IMR-90 (cell line): ENCODE data around the gene CASZ1. TPM values are rescaled to one million over a fixed set of nuclear protein-coding genes. Genes with fewer than 3 reads are reported as not detected.

Experiments
- ATAC-seq: fragments of 200-7000 bp; cut with Tn5 transposase; 2 replicates; pipeline ENCODE4 v1.9.1; 2020; ENCODE audit warnings: low read depth, mild to moderate bottlenecking, moderate library complexity
- BruUV-seq: library from RNA; stranded (reverse); fragments of 400-500 nt; replicated peaks from 2 replicates; lab custom pipeline; 2021; lab: Mats Ljungman, UMichigan
- CTCF ChIA-PET: fragments of 300-600 bp; formaldehyde crosslinking; extraction: SDS; loops from one replicate; lab custom pipeline; 2021; ENCODE audit warnings: antibody characterized with exemption; lab: Yijun Ruan, JAX
- POLR2A ChIA-PET: fragments of 300-600 bp; sonication (Branson Sonifier 250); formaldehyde crosslinking; loops from one replicate; lab custom pipeline; 2022; ENCODE audit warnings: antibody characterized with exemption; ENCODE audit not compliant: unreplicated experiment; lab: Charles Lee
- DNase-seq: peaks from one replicate; pipeline ENCODE4 v3.0.0; 2013
- H2AFZ ChIP-seq: replicated peaks from 2 replicates; pipeline ENCODE3; 2013; ENCODE audit warnings: low read length, mild to moderate bottlenecking; ENCODE audit not compliant: poor library complexity
- H2AK5ac ChIP-seq: 2 replicates; pipeline ENCODE4 v1.6.1; 2013; ENCODE audit warnings: low read depth, low read length, inconsistent platforms
- H2AK9ac ChIP-seq: replicated peaks from 2 replicates; pipeline ENCODE3; 2013; ENCODE audit warnings: mild to moderate bottlenecking, low read depth, low read length, moderate library complexity; ENCODE audit not compliant: poor library complexity
- H2BK120ac ChIP-seq: 2 replicates; pipeline ENCODE4 v1.6.1; 2013; ENCODE audit warnings: low read depth, low read length, inconsistent platforms
- H2BK15ac ChIP-seq: 3 replicates; pipeline ENCODE4 v1.6.1; 2013; ENCODE audit warnings: low read depth, low read length, inconsistent platforms
- H2BK20ac ChIP-seq: 2 replicates; pipeline ENCODE4 v1.6.1; 2013; ENCODE audit warnings: low read depth, mild to moderate bottlenecking, inconsistent platforms, low read length, moderate library complexity
- H2BK5ac ChIP-seq: 2 replicates; pipeline ENCODE4 v1.6.1; 2013; ENCODE audit warnings: mild to moderate bottlenecking, low read depth, low read length, inconsistent platforms; ENCODE audit not compliant: poor library complexity, severe bottlenecking
- H3K14ac ChIP-seq: replicated peaks from 2 replicates; pipeline ENCODE4 v1.6.1; 2013; ENCODE audit warnings: low read depth, low read length, inconsistent platforms
- H3K18ac ChIP-seq: 2 replicates; pipeline ENCODE4 v1.6.1; 2013; ENCODE audit warnings: low read depth, low read length, control low read depth
- H3K23ac ChIP-seq: 2 replicates; pipeline ENCODE4 v1.6.1; 2013; ENCODE audit warnings: low read depth, low read length, inconsistent platforms
- H3K27ac ChIP-seq: 2 replicates; pipeline ENCODE4 v1.5.1; 2013; ENCODE audit warnings: mild to moderate bottlenecking, control low read depth, low read length; ENCODE audit not compliant: insufficient read depth
- H3K27me3 ChIP-seq: 2 replicates; pipeline ENCODE4 v1.6.1; 2013; ENCODE audit warnings: low read length; ENCODE audit not compliant: control insufficient read depth, insufficient read depth
- H3K36me3 ChIP-seq: 2 replicates; pipeline ENCODE4 v1.6.1; 2013; ENCODE audit warnings: low read length, mixed read lengths; ENCODE audit not compliant: control insufficient read depth, insufficient read depth
- H3K4ac ChIP-seq: 2 replicates; pipeline ENCODE4 v1.6.1; 2013; ENCODE audit warnings: low read depth, low read length, inconsistent platforms
- H3K4me1 ChIP-seq: 2 replicates; pipeline ENCODE4 v1.6.1; 2013; ENCODE audit warnings: low read length, mixed read lengths; ENCODE audit not compliant: control insufficient read depth, insufficient read depth
- H3K4me2 ChIP-seq: 2 replicates; pipeline ENCODE4 v1.6.1; 2013; ENCODE audit warnings: low read depth, mild to moderate bottlenecking, control low read depth, low read length, moderate library complexity
- H3K4me3 ChIP-seq: 2 replicates; pipeline ENCODE4 v1.5.1; 2013; ENCODE audit warnings: low read depth, mild to moderate bottlenecking, control low read depth, low read length, moderate library complexity; ENCODE audit not compliant: insufficient read depth
- H3K56ac ChIP-seq: 2 replicates; pipeline ENCODE4 v1.6.1; 2013; ENCODE audit warnings: low read length, inconsistent platforms; ENCODE audit not compliant: insufficient read depth; ENCODE audit errors: extremely low read depth
- H3K79me1 ChIP-seq, 2 experiments: 2 replicates each; pipeline ENCODE4 v1.6.1; 2013; ENCODE audit warnings: low read length in 2 of 2, inconsistent platforms in 1 of 2, low read depth in 1 of 2
- H3K9ac ChIP-seq: 2 replicates; pipeline ENCODE4 v1.6.1; 2013; ENCODE audit warnings: low read depth, low read length, control low read depth
- H3K9me1 ChIP-seq: 2 replicates; pipeline ENCODE4 v1.6.1; 2013; ENCODE audit warnings: low read length, inconsistent platforms; ENCODE audit not compliant: insufficient read depth
- H3K9me3 ChIP-seq: 2 replicates; pipeline ENCODE4 v1.6.1; 2013; ENCODE audit warnings: low read length; ENCODE audit not compliant: control insufficient read depth, insufficient read depth
- H4K20me1 ChIP-seq: 2 replicates; pipeline ENCODE4 v1.6.1; 2013; ENCODE audit warnings: low read length, inconsistent platforms; ENCODE audit not compliant: insufficient read depth
- H4K5ac ChIP-seq: 2 replicates; pipeline ENCODE4 v1.6.1; 2013; ENCODE audit warnings: mild to moderate bottlenecking, low read depth, low read length, control low read depth
- H4K8ac ChIP-seq, 2 experiments: 2 replicates each; pipeline ENCODE4 v1.6.1; 2013; ENCODE audit warnings: low read depth in 2 of 2, low read length in 2 of 2, control low read depth in 1 of 2, inconsistent platforms in 1 of 2
- H4K91ac ChIP-seq: 2 replicates; pipeline ENCODE4 v1.6.1; 2013; ENCODE audit warnings: low read depth, low read length, inconsistent platforms; ENCODE audit not compliant: insufficient read depth
- BHLHE40 ChIP-seq: fragments of 150-350 bp; IDR thresholded peaks from 2 replicates; pipeline ENCODE4 v1.6.1; 2016; ENCODE audit warnings: mild to moderate bottlenecking, low read depth, low read length
- CEBPB ChIP-seq: IDR thresholded peaks from 2 replicates; pipeline ENCODE4 v1.6.1; 2012; ENCODE audit warnings: low read depth, low read length, improper control_type of control experiment
- FOS ChIP-seq: fragments of 150-350 bp; IDR thresholded peaks from 2 replicates; pipeline ENCODE4 v1.6.1; 2016; ENCODE audit warnings: low read depth, low read length
- MAFK ChIP-seq: IDR thresholded peaks from 2 replicates; pipeline ENCODE4 v1.6.1; 2012; ENCODE audit warnings: low read depth, low read length, improper control_type of control experiment
- MAZ ChIP-seq: IDR thresholded peaks from 2 replicates; pipeline ENCODE4 v1.6.1; 2012; ENCODE audit warnings: low read depth, mild to moderate bottlenecking, low read length, improper control_type of control experiment, moderate library complexity, borderline replicate concordance
- MXI1 ChIP-seq: IDR thresholded peaks from 2 replicates; pipeline ENCODE4 v1.6.1; 2012; ENCODE audit warnings: low read depth, mild to moderate bottlenecking, low read length, moderate library complexity, borderline replicate concordance
- NFE2L2 ChIP-seq: fragments of 150-350 bp; IDR thresholded peaks from 2 replicates; pipeline ENCODE4 v1.6.1; 2016; ENCODE audit warnings: low read depth, mild to moderate bottlenecking, low read length
- POLR2A ChIP-seq: IDR thresholded peaks from 2 replicates; pipeline ENCODE4 v1.6.1; 2012; ENCODE audit warnings: mild to moderate bottlenecking, low read depth, low read length
- RAD21 ChIP-seq: IDR thresholded peaks from 2 replicates; pipeline ENCODE4 v1.6.1; 2012; ENCODE audit warnings: low read length, improper control_type of control experiment
- RCOR1 ChIP-seq: IDR thresholded peaks from 2 replicates; pipeline ENCODE4 v1.6.1; 2012; ENCODE audit warnings: mild to moderate bottlenecking, low read length, improper control_type of control experiment; ENCODE audit not compliant: insufficient replicate concordance
- SMC3 ChIP-seq: fragments of 150-350 bp; IDR thresholded peaks from 2 replicates; pipeline ENCODE4 v1.6.1; 2016; ENCODE audit warnings: low read depth, mild to moderate bottlenecking, antibody characterized with exemption, low read length, moderate library complexity
- USF2 ChIP-seq: fragments of 150-350 bp; IDR thresholded peaks from 2 replicates; pipeline ENCODE4 v1.6.1; 2017; ENCODE audit warnings: mild to moderate bottlenecking, antibody characterized with exemption, low read length, low read depth
- WGBS, 2 experiments: methylation state at CpG; one replicate each; pipeline versions ENCODE4 v1.1.5 to v1.1.7; 2013; ENCODE audit warnings: missing lambda C conversion rate in 2 of 2; ENCODE audit not compliant: insufficient read length in 1 of 2; ENCODE audit errors: extremely low coverage in 2 of 2; 5-methylcytosine and 5-hydroxymethylcytosine counted together
- dilution Hi-C: fragments of 300-500 bp; cut with HindIII; formaldehyde crosslinking; loops from one replicate; pipeline ENCODE4 v1.14.3; 2018; ENCODE audit warnings: low sequenced_read_pairs; ENCODE audit not compliant: unreplicated experiment
- in situ Hi-C: fragments of 300-500 bp; cut with MboI; formaldehyde crosslinking; loops from 3 replicates; pipeline ENCODE4 v1.14.3; 2019; ENCODE audit warnings: low sequenced_read_pairs, inconsistent platforms, mixed read lengths
- intact Hi-C: fragments of 100-400 bp; cut with micrococcal nuclease; formaldehyde crosslinking; loops from 2 replicates; pipeline ENCODE4 v1.10.0; 2022
- polyA plus RNA-seq, 3 experiments: library from polyadenylated mRNA; depleted of rRNA; stranded (reverse); fragments of >200 nt; gene quantifications; 2 replicates each; pipeline ENCODE4 v1.2.3, GENCODE V29; 2012; ENCODE audit warnings: low replicate concordance in 1 of 3
- total RNA-seq: library from RNA; depleted of rRNA; stranded (reverse); fragments of >200 nt; gene quantifications from 2 replicates; pipeline ENCODE4 v1.2.3, GENCODE V29; 2012
- TF ChIP-seq, protein P1 (sequence below): conservative IDR thresholded peaks from 2 replicates; pipeline ENCODE4 v1.5.1; 2012; ENCODE audit warnings: mild to moderate bottlenecking, low read depth, low read length, improper control_type of control experiment
- TF ChIP-seq, protein P2 (sequence below): fragments of 150-350 bp; IDR thresholded peaks from 2 replicates; pipeline ENCODE4 v1.6.1; 2016; ENCODE audit warnings: low read depth, mild to moderate bottlenecking, low read length, moderate library complexity, borderline replicate concordance

CASZ1 gene
- total and polyA plus RNA-seq, 2 of the 4 experiments (the other 2 are of a cell fraction), result 0.18 to 0.24 TPM

GRCh38 chr1:10617931-10618885, 178.2 kb downstream of the CASZ1 start:
- CTCF ChIA-PET, result no interaction called here
- WGBS, 2 experiments, result 92% methylated on average over 18 of the region's 23 CpGs; no CpG with 5 or more reads in 1 of the 2 experiments
- in situ Hi-C loops, result no loop called here
- TF ChIP-seq MAZ (no peak), SMC3 (no peak), USF2 (no peak), NFE2L2 (no peak), POLR2A (no peak), BHLHE40 (no peak), FOS (no peak), RAD21 (no peak), CEBPB (no peak), RCOR1 (no peak), MAFK (no peak), MXI1 (no peak)
- TF ChIP-seq, protein P1, sequence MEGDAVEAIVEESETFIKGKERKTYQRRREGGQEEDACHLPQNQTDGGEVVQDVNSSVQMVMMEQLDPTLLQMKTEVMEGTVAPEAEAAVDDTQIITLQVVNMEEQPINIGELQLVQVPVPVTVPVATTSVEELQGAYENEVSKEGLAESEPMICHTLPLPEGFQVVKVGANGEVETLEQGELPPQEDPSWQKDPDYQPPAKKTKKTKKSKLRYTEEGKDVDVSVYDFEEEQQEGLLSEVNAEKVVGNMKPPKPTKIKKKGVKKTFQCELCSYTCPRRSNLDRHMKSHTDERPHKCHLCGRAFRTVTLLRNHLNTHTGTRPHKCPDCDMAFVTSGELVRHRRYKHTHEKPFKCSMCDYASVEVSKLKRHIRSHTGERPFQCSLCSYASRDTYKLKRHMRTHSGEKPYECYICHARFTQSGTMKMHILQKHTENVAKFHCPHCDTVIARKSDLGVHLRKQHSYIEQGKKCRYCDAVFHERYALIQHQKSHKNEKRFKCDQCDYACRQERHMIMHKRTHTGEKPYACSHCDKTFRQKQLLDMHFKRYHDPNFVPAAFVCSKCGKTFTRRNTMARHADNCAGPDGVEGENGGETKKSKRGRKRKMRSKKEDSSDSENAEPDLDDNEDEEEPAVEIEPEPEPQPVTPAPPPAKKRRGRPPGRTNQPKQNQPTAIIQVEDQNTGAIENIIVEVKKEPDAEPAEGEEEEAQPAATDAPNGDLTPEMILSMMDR, result no peak
- TF ChIP-seq, protein P2, sequence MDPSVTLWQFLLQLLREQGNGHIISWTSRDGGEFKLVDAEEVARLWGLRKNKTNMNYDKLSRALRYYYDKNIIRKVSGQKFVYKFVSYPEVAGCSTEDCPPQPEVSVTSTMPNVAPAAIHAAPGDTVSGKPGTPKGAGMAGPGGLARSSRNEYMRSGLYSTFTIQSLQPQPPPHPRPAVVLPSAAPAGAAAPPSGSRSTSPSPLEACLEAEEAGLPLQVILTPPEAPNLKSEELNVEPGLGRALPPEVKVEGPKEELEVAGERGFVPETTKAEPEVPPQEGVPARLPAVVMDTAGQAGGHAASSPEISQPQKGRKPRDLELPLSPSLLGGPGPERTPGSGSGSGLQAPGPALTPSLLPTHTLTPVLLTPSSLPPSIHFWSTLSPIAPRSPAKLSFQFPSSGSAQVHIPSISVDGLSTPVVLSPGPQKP, result no peak

More at GRCh38 chr1:10617931-10618885, 178.2 kb downstream of the CASZ1 start:
- no peak overlapping the region for H3K4ac ChIP-seq
- no peak overlapping the region for H4K8ac ChIP-seq
- H3K27me3 ChIP-seq, result no peaks in the 10 kb centered on the region
- no peak for DNase-seq
- POLR2A ChIA-PET, result no interaction called here
- BruUV-seq, result no TSS peak
- 0 out of 4 replicates have a peak, but pooled peaks cover 0 to 9% of the 10 kb centered on the region in 2 experiments for H3K79me1 ChIP-seq
- no peak overlapping the region for H3K4me3 ChIP-seq
- no peak for ATAC-seq
- intact Hi-C loops (no loop called here), dilution Hi-C loops (no loop called here)
- no peak overlapping the region for H3K27ac ChIP-seq
- H4K20me1 ChIP-seq, result 0 out of 2 replicates have a peak, but pooled peaks cover 7% of the 10 kb centered on the region
- H3K4me2 ChIP-seq, result no peak overlapping the region
- peaks cover 3% of the 10 kb centered on the region; the same call in 1 of the 2 replicates for H3K36me3 ChIP-seq
- no peak overlapping the region for H2AFZ ChIP-seq
- H3K9ac ChIP-seq, result no peak overlapping the region
- H3K9me1 ChIP-seq, result 0 out of 2 replicates have a peak, but pooled peaks cover 3% of the 10 kb centered on the region
- no peak overlapping the region for H2BK120ac ChIP-seq
- H3K9me3 ChIP-seq, result no peaks in the 10 kb centered on the region
- no peak overlapping the region for H2BK5ac ChIP-seq
- no peak overlapping the region for H3K18ac ChIP-seq
- no peak overlapping the region for H4K91ac ChIP-seq
- H2AK9ac ChIP-seq, result no peak overlapping the region
- H2BK15ac ChIP-seq, result no peak overlapping the region
- H4K5ac ChIP-seq, result no peak overlapping the region
- no peak overlapping the region for H2BK20ac ChIP-seq
- no peaks in the 10 kb centered on the region for H3K4me1 ChIP-seq
- H3K23ac ChIP-seq, result no peak overlapping the region
- no peak overlapping the region for H3K14ac ChIP-seq
- no peak overlapping the region for H3K56ac ChIP-seq
- H2AK5ac ChIP-seq, result no peak overlapping the region
